Activated CD4-positive, alpha-beta T cell treated with anti-CD3 and anti-CD28 coated beads, Interleukin-10, Interleukin-2, amounts not matched to agents 100 ng/mL and 50 ng/mL, durations not matched to agents 16 hours and 8 hours (primary cell): ENCODE data around the gene ARHGEF33.

ENCODE experiments used
- DNase-seq: peaks from one replicate; pipeline ENCODE4 v3.0.0-alpha.2; 2020

ARHGEF33 gene

GRCh38 chr2:39023649-39024048, 134.0 kb downstream of the ARHGEF33 start:
- DNase-seq = no peak

DNA sequence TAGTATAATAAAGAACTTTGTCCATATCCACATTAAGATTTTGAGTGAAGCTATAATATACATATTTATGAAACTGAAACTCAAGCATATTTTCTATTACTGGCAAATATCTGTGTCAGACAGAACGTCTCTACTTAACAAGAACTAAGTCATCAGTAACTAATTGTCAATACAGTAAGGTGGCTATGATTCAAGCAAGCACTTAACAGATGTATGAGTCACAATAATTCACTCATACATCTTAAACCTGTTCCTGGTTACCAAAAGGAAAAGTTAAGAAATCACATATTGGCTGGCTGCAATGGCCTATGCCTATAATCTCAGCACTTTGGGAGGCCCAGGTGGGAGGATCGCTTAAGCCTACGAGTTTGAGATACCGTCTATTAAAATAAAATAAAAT, 135.2 kb downstream of the ARHGEF33 start:
- peak; percentile 4 for DNase-seq
